Measurements from ENCODE around the gene NUP210.

NUP210 gene

GRCh38 chr3:13347390-13347950 is 72.7 kb downstream of the NUP210 start:
- DNase-seq (no peak), ATAC-seq (no peak)

- ATAC-seq: peak; percentile 89
- peak; percentile 76 for DNase-seq
Observed at GRCh38 chr3:13346481-13347389, 73.4 kb downstream of the NUP210 start.

- no peak for DNase-seq
Observed at GRCh38 chr3:13345772-13346171, 74.3 kb downstream of the NUP210 start.

GRCh38 chr3:13345284-13345683 is 74.8 kb downstream of the NUP210 start:
- ATAC-seq: no peak
- no peak for DNase-seq

More at GRCh38 chr3:13345772-13346171, 74.3 kb downstream of the NUP210 start:
- ATAC-seq: no peak

GRCh38 chr3:13344663-13345062 is 75.5 kb downstream of the NUP210 start:
- no peak for DNase-seq
- ATAC-seq: no peak

GRCh38 chr3:13343601-13344000 is 76.5 kb downstream of the NUP210 start:
- ATAC-seq (no peak), DNase-seq (no peak)

GRCh38 chr3:13341229-13341905 is 78.8 kb downstream of the NUP210 start:
- ATAC-seq: no peak
- no peak for DNase-seq

GRCh38 chr3:13339833-13340232 is 80.3 kb downstream of the NUP210 start:
- ATAC-seq: no peak
- DNase-seq: no peak

GRCh38 chr3:13338996-13339395 is 81.1 kb downstream of the NUP210 start:
- DNase-seq: no peak

GRCh38 chr3:13338231-13338630 is 81.9 kb downstream of the NUP210 start:
- ATAC-seq (no peak), DNase-seq (no peak)

More at GRCh38 chr3:13338996-13339395, 81.1 kb downstream of the NUP210 start:
- ATAC-seq: no peak

GRCh38 chr3:13336592-13336991 is 83.5 kb downstream of the NUP210 start:
- ATAC-seq (no peak), DNase-seq (no peak)

- no peak for ATAC-seq
- DNase-seq: no peak
Observed at GRCh38 chr3:13335503-13335902, 84.6 kb downstream of the NUP210 start.

- ATAC-seq: no peak
- no peak for DNase-seq
Observed at GRCh38 chr3:13335059-13335458, 85.1 kb downstream of the NUP210 start.

- DNase-seq (no peak), ATAC-seq (no peak)
Observed at GRCh38 chr3:13333236-13333897, 86.8 kb downstream of the NUP210 start.

GRCh38 chr3:13332740-13333139 is 87.4 kb downstream of the NUP210 start:
- no peak for DNase-seq
- ATAC-seq: no peak

- ATAC-seq (no peak), DNase-seq (no peak)
Observed at GRCh38 chr3:13332158-13332557, 88.0 kb downstream of the NUP210 start.

GRCh38 chr3:13329746-13330145 is 90.4 kb downstream of the NUP210 start:
- ATAC-seq: no peak
- no peak for DNase-seq

- no peak for ATAC-seq
- DNase-seq: no peak
Observed at GRCh38 chr3:13325892-13326443, 94.2 kb downstream of the NUP210 start.

GRCh38 chr3:13324835-13325501 is 95.2 kb downstream of the NUP210 start:
- ATAC-seq (no peak), DNase-seq (no peak)

- DNase-seq (no peak), ATAC-seq (no peak)
Observed at GRCh38 chr3:13323822-13324221, 96.3 kb downstream of the NUP210 start.

- DNase-seq (no peak), ATAC-seq (no peak)
Observed at GRCh38 chr3:13322324-13322723, 97.8 kb downstream of the NUP210 start.

Measured in stimulated activated naive CD8-positive, alpha-beta T cell treated with anti-CD3 and anti-CD28 coated beads, Interleukin-15, Interleukin-2, amounts not matched to agents 100 U/mL and 50 U/mL, for 24 hours (primary cell).